GM12801 (cell line): Measurements from ENCODE around the gene GH2.
"Not testable (repeated sequence)": the region's sequence is repeated elsewhere in the genome, so short reads cannot be mapped to it uniquely, and the experiment has no call there.

Source experiments
- TF ChIP-seq, protein P1 (sequence below): IDR thresholded peaks from one replicate; pipeline ENCODE4 v1.5.1; 2011; ENCODE audit warnings: control low read depth; ENCODE audit not compliant: insufficient read length; ENCODE audit errors: extremely low read depth

GH2 gene

DNA sequence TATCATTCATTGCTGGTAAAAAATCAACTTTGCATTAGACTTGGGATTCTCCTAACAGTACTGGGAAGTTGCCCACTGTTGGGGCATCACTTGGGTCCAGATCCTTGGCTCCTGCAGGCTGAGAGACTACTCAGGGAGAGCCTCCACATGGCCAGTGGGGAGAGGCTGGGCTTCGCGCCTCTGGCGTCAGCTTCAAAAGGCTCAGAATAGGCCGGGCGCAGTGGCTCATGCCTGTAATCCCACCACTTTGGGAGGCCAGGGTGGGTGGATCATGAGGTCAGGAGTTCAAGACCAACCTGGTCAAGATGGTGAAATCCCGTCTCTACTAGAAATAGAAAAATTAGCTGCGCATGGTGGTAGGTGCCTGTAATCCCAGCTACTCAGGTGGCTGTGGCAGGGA, 32.7 kb upstream of the GH2 start:
- TF ChIP-seq, protein P1, sequence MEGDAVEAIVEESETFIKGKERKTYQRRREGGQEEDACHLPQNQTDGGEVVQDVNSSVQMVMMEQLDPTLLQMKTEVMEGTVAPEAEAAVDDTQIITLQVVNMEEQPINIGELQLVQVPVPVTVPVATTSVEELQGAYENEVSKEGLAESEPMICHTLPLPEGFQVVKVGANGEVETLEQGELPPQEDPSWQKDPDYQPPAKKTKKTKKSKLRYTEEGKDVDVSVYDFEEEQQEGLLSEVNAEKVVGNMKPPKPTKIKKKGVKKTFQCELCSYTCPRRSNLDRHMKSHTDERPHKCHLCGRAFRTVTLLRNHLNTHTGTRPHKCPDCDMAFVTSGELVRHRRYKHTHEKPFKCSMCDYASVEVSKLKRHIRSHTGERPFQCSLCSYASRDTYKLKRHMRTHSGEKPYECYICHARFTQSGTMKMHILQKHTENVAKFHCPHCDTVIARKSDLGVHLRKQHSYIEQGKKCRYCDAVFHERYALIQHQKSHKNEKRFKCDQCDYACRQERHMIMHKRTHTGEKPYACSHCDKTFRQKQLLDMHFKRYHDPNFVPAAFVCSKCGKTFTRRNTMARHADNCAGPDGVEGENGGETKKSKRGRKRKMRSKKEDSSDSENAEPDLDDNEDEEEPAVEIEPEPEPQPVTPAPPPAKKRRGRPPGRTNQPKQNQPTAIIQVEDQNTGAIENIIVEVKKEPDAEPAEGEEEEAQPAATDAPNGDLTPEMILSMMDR = no peak

DNA sequence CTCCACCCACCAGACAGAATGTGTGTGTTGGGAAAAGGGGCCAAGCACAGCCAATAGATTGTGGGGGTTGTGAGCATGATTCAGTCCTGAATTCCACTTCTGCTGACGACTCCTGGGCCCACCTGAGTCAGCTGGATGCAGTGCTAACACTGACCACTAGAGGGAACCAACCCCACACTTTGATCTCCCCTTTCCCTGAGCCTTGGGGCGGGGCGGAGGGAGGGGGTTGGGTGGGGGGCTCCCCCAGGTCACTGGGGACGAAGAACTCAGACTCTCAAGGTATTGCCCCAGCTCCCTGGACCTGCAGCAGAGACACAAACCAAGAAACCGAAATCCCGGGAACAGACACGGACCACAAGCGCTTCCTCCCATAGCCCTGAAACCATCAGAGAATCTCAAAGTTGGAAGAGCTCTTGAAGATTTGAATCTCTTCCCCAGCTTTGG, 29.9 kb upstream of the GH2 start:
- TF ChIP-seq, protein P1 = no peak

DNA sequence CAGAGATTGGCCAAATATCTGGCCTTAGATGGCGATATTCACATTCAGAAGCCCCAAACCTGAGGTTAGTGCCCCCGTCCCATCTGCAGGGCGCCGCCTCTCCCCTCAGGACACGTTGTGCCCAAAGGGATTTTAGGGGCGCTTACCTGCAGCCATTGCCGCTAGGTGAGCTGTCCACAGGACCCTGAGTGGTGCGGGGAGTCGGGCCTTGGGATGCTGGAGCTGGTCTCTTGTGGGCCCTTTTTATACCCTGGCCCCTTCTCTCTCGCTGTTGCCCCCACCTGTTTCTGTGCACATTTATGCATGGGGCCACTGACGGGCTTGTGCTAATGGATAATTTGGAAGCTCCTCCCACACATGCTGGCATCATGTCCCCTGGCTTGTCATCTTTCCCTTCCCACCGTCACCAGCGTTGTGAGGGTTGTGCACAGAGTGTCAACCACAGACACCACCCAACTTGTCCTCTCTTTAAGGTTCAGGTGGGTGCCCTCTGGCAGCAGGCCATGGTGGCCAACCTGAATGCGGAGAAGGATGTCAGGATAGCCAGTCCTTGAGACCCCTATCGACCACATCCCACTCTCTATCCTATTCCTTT, 29.4 kb upstream of the GH2 start, which contains the start of gene CSHL1:
CSHL1 (minus strand) TSS at position 218 of the 595 bp plus-strand sequence; CDS start at position 156, 62 bp downstream.
- TF ChIP-seq, protein P1 = no peak

DNA sequence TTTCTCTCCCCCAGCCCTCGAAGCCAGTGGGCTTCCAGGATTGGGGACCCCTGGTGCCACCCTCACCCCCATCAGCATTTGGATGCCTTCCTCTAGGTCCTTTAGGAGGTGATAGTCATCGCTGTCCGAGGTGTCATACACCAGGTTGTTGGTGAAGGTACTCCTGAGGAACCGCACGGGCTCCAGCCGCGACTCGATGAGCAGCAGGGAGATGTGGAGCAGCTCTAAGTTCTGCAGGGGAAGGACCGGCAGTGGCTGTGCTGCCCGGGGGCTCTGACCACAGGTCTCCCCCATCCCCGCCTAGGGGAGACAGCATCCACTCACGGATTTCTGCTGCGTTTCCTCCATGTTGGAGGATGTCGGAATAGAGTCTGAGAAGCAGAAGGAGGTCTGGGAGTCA, 28.4 kb upstream of the GH2 start:
- TF ChIP-seq, protein P1 = no peak

DNA sequence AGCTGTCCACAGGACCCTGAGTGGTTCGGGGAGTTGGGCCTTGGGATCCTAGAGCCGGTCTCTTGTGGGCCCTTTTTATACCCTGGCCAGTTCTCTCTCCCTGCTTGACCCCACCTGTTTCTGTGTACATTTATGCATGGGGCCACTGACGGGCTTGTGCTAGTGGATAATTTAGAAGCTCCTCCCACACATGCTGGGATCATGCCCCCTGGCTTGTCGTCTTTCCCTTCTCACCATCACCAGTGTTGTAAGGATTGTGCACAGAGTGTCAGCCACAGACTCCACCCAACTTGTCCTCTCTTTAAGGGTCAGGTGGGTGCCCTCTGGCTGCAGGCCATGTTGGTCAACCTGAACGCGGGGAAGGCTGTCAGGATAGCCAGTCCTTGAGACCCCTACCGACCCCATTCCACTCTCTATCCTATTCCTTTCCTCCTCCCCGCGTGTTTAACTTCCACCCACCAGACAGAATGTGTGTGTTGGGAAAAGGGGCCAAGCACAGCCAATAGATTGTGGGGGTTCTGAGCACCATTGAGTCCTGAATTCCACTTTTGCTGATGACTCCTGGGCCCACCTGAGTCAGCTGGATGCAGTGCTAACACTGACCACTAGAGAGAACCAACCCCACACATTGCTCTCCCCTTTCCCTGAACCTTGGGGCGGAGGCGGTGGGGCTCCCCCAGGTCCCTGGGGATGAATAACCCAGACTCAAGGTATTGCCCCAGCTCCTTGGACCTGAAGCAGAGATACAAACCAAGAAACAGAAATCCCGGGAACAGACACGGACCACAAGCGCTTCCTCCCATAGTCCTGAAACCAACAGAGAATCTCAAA, 15.0 kb upstream of the GH2 start, which contains the start of gene CSH1:
CSH1 (minus strand) TSS at position 51 of the 831 bp plus-strand sequence. CDS start 63 bp downstream, outside the sequence.
- TF ChIP-seq, protein P1 = not testable (repeated sequence)

DNA sequence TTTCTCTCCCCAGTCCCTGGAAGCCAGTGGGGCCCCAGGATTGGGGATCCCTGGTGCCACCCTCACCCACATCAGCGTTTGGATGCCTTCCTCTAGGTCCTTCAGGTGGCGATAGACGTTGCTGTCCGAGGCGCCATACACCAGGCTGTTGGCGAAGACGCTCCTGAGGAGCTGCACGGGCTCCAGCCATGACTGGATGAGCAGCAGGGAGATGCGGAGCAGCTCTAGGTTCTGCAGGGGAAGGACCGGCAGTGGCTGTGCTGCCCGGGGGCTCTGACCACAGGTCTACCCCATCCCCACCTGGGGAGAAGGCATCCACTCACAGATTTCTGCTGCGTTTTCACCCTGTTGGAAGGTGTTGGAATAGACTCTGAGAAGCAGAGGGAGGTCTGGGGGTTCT, 1.0 kb downstream of the GH2 start:
- TF ChIP-seq, protein P1 = no peak

DNA sequence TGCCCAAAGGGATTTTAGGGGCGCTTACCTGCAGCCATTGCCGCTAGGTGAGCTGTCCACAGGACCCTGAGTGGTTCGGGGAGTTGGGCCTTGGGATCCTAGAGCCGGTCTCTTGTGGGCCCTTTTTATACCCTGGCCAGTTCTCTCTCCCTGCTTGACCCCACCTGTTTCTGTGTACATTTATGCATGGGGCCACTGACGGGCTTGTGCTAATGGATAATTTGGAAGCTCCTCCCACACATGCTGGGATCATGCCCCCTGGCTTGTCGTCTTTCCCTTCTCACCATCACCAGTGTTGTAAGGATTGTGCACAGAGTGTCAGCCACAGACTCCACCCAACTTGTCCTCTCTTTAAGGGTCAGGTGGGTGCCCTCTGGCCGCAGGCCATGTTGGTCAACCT, 8.2 kb downstream of the GH2 start, which contains the start of gene CSH2:
CSH2 (minus strand) TSS at position 101 of the 400 bp plus-strand sequence; CDS start at position 38, 63 bp downstream.
- TF ChIP-seq, protein P1 = not testable (repeated sequence)
